Sigmoid colon (tissue), 7 donors: Measurements from ENCODE around the gene ANO2. TPM values are rescaled to one million over a fixed set of nuclear protein-coding genes. Genes with fewer than 3 reads are reported as not detected.

Source experiments
- DNase-seq: peaks from one replicate; pipeline ENCODE4 v3.0.0-alpha.2; 2019
- H3K27ac ChIP-seq, 4 donors: fragments of 200-600 bp; sonication (generic); one replicate each; pipeline ENCODE4 v1.5.1; 2016 to 2019; ENCODE audit warnings: mild to moderate bottlenecking in 1 of 4
- H3K27me3 ChIP-seq, 3 donors: fragments of 200-600 bp; sonication (generic); one replicate each; pipeline ENCODE4 v1.5.1; 2019; ENCODE audit warnings: mild to moderate bottlenecking in 1 of 3
- H3K36me3 ChIP-seq, 4 donors: fragments of 200-600 bp; sonication (generic); one replicate each; pipeline ENCODE4 v1.5.1; 2016 to 2019
- H3K4me1 ChIP-seq, 4 donors: fragments of 200-600 bp; sonication (generic); one replicate each; pipeline ENCODE4 v1.5.1; 2017 to 2019
- H3K4me3 ChIP-seq, 4 donors: fragments of 200-600 bp; sonication (generic); one replicate each; pipeline ENCODE4 v1.5.1; 2017 to 2019; ENCODE audit warnings: mild to moderate bottlenecking in 2 of 4, moderate library complexity in 1 of 4
- H3K9me3 ChIP-seq, 4 donors: fragments of 200-600 bp in 3 of 4; sonication (generic) in 3 of 4; one replicate each; pipeline versions ENCODE4 v1.5.1 to v1.6.1; 2013 to 2019
- CTCF ChIP-seq, 4 experiments: fragments of 450-650 bp in 3 of 4; fragments of 200-600 bp in 1 of 4; IDR thresholded peaks; one replicate each; pipeline ENCODE4 v1.5.1; 2016 to 2019; ENCODE audit warnings: antibody characterized with exemption in 4 of 4, mild to moderate bottlenecking in 3 of 4, moderate library complexity in 2 of 4
- EP300 ChIP-seq, 4 donors: sonication (generic); formaldehyde crosslinking; IDR thresholded peaks; one replicate each; pipeline ENCODE4 v1.6.1; 2017; ENCODE audit warnings: antibody characterized with exemption in 4 of 4
- POLR2A ChIP-seq, 2 donors: fragments of 450-650 bp; IDR thresholded peaks; one replicate each; pipeline ENCODE4 v1.6.1; 2016; ENCODE audit warnings: antibody characterized with exemption in 2 of 2, mild to moderate bottlenecking in 2 of 2, moderate library complexity in 2 of 2
- POLR2AphosphoS5 ChIP-seq, 4 donors: sonication (generic); formaldehyde crosslinking; IDR thresholded peaks; one replicate each; pipeline ENCODE4 v1.6.1; 2017; ENCODE audit warnings: antibody characterized with exemption in 4 of 4
- WGBS, 2 donors: extraction: QIAGEN DNeasy Blood & Tissue Kit; methylation state at CpG; one replicate each; pipeline ENCODE4 v1.1.7; 2013; 5-methylcytosine and 5-hydroxymethylcytosine counted together
- intact Hi-C: fragments of 100-400 bp; cut with DNase I; formaldehyde crosslinking; loops from one replicate; pipeline ENCODE4 v1.15.1; 2023
- polyA plus RNA-seq, 3 donors: library from polyadenylated mRNA; stranded (reverse); fragments of 200-250 nt; gene quantifications; one replicate each; pipeline ENCODE4 v1.2.3, GENCODE V29; 2013
- total RNA-seq, 4 donors: library from RNA; depleted of rRNA; stranded (reverse); fragments of >200 nt; gene quantifications; one replicate each; pipeline ENCODE4 v1.1.0, GENCODE V29; 2016
- donor health status: healthy with polysubstance abuse.
- donor health status: Bipolar disorder and iron deficiency.
- donor health status: healthy.

ANO2 gene
- total and polyA plus RNA-seq, 7 donors: 0.46 to 4.3 (median 1.8) TPM; not detected in 1

GRCh38 chr12:5868625-5869295 is 76.3 kb downstream of the ANO2 start:
- intact Hi-C loops: no loop called here
- Histone ChIP-seq H3K4me3 (no peak overlapping the region), H3K4me1 (no peaks in the 10 kb centered on the region), H3K27ac (no peak overlapping the region), H3K27me3 (peaks cover 0 to 5% (median 0%) of the 10 kb centered on the region in 3 donors), H3K36me3 (no peaks in the 10 kb centered on the region), H3K9me3 (no peaks in the 10 kb centered on the region)
- 79 to 80% methylated on average over 10 of the region's 10 CpGs for WGBS, 2 donors
- no peak for DNase-seq
- no peak for TF ChIP-seq POLR2A (IDR thresholded peaks at IDR 0.05)
- TF ChIP-seq CTCF (IDR thresholded peaks at IDR 0.05): no peak
- no peak for TF ChIP-seq POLR2AphosphoS5 (IDR thresholded peaks at IDR 0.05)
- TF ChIP-seq EP300 (IDR thresholded peaks at IDR 0.05): no peak

- peaks cover 0 to 5% (median 0%) of the 10 kb centered on the region in 3 donors for H3K27me3 ChIP-seq
Measured at GRCh38 chr12:5865397-5865796, 79.7 kb downstream of the ANO2 start.

GRCh38 chr12:5864972-5865371 is 80.1 kb downstream of the ANO2 start:
- Histone ChIP-seq H3K27me3 (peaks cover 0 to 5% (median 0%) of the 10 kb centered on the region in 3 donors), H3K4me3 (no peak overlapping the region), H3K36me3 (no peaks in the 10 kb centered on the region), H3K4me1 (no peaks in the 10 kb centered on the region), H3K9me3 (no peaks in the 10 kb centered on the region), H3K27ac (no peak overlapping the region)
- 21 to 60% methylated on average over 1 of the region's 1 CpG for WGBS, 2 donors
- no peak for TF ChIP-seq EP300 (IDR thresholded peaks at IDR 0.05)
- TF ChIP-seq POLR2AphosphoS5 (IDR thresholded peaks at IDR 0.05): no peak
- no peak for TF ChIP-seq CTCF (IDR thresholded peaks at IDR 0.05)
- TF ChIP-seq POLR2A (IDR thresholded peaks at IDR 0.05): no peak
- intact Hi-C loops: no loop called here
- DNase-seq: no peak

More at GRCh38 chr12:5865397-5865796, 79.7 kb downstream of the ANO2 start:
- Histone ChIP-seq H3K27ac (no peak overlapping the region), H3K36me3 (no peaks in the 10 kb centered on the region), H3K4me3 (no peak overlapping the region), H3K4me1 (no peaks in the 10 kb centered on the region), H3K9me3 (no peaks in the 10 kb centered on the region)
- DNase-seq: no peak
- intact Hi-C loops: no loop called here
- no peak for TF ChIP-seq POLR2AphosphoS5 (IDR thresholded peaks at IDR 0.05)
- TF ChIP-seq CTCF (IDR thresholded peaks at IDR 0.05): no peak
- TF ChIP-seq POLR2A (IDR thresholded peaks at IDR 0.05): no peak
- TF ChIP-seq EP300 (IDR thresholded peaks at IDR 0.05): no peak
- 96 to 97% methylated on average over 2 of the region's 2 CpGs for WGBS, 2 donors

- no peaks in the 10 kb centered on the region for H3K36me3 ChIP-seq
- no peak for DNase-seq
- WGBS, 2 donors: 83% methylated on average over 3 of the region's 3 CpGs
- H3K4me1 ChIP-seq: no peaks in the 10 kb centered on the region
- peaks cover 0 to 5% (median 0%) of the 10 kb centered on the region in 3 donors for H3K27me3 ChIP-seq
- H3K4me3 ChIP-seq: no peak overlapping the region
- no peaks in the 10 kb centered on the region for H3K9me3 ChIP-seq
- intact Hi-C loops: no loop called here
- H3K27ac ChIP-seq: no peak overlapping the region
- no peak for TF ChIP-seq CTCF (IDR thresholded peaks at IDR 0.05)
- TF ChIP-seq EP300 (IDR thresholded peaks at IDR 0.05): no peak
- no peak for TF ChIP-seq POLR2A (IDR thresholded peaks at IDR 0.05)
- no peak for TF ChIP-seq POLR2AphosphoS5 (IDR thresholded peaks at IDR 0.05)
Measured at GRCh38 chr12:5864301-5864700, 80.8 kb downstream of the ANO2 start.

- Histone ChIP-seq H3K27ac (no peak overlapping the region), H3K9me3 (no peaks in the 10 kb centered on the region), H3K4me1 (no peaks in the 10 kb centered on the region), H3K4me3 (no peak overlapping the region), H3K27me3 (no peaks in the 10 kb centered on the region), H3K36me3 (no peaks in the 10 kb centered on the region)
- DNase-seq: no peak
- TF ChIP-seq POLR2A (IDR thresholded peaks at IDR 0.05): no peak
- no peak for TF ChIP-seq EP300 (IDR thresholded peaks at IDR 0.05)
- no peak for TF ChIP-seq POLR2AphosphoS5 (IDR thresholded peaks at IDR 0.05)
- TF ChIP-seq CTCF (IDR thresholded peaks at IDR 0.05): no peak
- WGBS, 2 donors: 88 to 89% methylated on average over 10 of the region's 10 CpGs
- intact Hi-C loops: no loop called here
Measured at GRCh38 chr12:5861416-5861815, 83.6 kb downstream of the ANO2 start.
